Measurements from ENCODE around the gene PHLDA1.

Gene PHLDA1

DNA sequence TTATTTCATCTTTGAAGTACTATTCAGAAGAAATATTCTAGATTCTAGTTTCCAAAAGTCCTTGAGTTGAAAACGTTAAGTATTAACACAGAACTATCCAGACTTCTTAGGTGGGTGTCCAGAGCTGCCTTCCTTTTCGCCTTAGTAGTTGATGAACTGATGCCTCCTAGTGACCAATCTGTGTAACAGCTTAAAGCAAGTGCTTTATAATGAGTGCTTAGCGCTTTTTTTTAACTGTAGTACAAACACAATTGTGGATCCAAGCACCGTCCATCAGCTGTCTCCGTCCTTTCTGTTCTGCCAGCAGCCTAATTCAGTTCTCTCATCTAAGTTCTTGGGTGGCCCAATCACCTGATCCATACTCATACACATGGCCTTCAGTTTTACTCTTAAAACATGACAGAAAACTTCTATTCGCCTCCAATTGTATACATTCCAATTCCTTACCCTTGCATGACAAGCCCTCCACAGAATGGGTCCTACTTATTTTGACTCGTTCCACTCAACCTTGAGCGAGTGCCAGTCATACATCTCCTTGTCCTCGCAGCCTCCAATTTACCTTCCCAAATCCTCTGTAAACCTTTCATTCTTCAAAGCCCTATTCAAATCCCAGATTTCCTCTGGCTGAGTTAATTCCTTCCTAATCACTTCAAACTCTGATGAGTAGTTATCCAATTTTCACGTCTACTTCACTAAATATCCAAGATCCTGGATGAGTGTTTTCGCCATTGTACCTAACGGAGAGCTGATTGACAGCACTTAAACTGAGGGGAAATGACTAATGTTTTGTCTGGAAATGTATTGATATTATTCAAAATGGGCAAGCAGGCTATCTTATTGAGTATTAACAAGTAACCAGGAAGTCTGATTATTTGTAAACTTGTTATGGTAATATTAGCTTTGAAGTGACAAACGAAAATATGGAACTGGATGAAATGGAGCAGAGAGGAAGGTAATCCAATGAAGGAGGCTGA, 5.8 kb upstream of the PHLDA1 start:
- DNase-seq (ENCODE audit: low spot score): no peak

DNA sequence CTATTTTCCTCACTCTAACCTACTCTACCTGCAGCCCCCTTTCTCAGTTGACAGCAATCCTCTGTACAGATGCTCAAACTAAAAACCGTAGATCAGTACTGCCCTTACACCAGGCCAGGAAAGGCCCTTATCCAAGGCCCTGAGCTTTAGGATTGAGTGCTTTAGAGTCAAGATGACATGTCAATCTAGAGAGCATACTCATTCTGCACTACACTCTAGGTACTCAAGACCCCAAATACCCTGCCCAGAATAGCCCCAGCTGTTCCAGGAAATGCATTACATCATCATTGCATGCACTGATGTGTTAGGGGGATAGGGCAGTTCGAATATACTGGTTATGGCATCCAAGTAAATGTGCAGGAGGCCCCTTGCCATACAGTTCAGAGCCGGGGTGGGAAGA, 3.5 kb upstream of the PHLDA1 start:
- no peak for DNase-seq (ENCODE audit: low spot score)

DNA sequence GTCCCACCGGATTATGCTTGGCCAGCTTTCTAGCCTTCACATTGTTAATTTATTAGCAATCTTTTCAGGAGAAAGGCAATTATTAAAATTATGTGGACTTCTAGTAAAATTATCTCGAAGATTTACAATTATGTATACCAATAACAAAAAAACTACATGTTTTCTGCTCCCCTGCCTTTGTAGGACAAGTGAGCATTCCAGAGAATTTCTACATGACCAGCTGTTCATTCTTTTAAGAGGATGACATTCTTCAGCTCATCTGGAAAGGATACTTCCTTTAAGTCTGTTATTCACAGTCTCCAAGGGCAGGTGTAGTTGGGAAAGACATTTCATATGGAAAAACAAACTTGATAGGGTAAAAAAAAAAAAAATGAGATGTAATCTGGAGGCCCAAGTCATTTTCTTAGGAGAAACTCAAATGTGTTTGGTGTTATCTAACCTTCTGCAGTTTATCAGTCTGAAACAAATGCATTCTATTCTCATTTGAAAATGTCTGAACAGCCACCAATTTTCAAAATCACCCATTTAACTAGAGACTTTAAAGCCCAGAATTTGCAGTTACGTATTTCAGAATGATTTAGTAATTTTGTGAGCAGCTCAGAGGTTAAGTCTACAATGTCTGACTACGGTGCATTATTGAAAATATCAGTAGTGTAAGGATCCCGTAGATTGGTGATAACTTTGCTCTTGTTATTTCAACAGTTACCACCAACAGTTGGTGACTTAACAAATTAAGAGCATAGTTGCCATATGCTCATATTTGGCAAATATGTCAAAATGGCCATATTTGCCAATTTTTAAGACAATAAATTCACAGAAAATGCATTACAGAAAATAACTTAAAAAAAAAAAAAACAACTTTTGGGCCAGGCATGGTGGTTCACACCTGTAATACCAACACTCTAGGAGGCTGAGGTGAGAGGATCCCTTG, 1.8 kb upstream of the PHLDA1 start:
- no peak for DNase-seq (ENCODE audit: low spot score)

DNA sequence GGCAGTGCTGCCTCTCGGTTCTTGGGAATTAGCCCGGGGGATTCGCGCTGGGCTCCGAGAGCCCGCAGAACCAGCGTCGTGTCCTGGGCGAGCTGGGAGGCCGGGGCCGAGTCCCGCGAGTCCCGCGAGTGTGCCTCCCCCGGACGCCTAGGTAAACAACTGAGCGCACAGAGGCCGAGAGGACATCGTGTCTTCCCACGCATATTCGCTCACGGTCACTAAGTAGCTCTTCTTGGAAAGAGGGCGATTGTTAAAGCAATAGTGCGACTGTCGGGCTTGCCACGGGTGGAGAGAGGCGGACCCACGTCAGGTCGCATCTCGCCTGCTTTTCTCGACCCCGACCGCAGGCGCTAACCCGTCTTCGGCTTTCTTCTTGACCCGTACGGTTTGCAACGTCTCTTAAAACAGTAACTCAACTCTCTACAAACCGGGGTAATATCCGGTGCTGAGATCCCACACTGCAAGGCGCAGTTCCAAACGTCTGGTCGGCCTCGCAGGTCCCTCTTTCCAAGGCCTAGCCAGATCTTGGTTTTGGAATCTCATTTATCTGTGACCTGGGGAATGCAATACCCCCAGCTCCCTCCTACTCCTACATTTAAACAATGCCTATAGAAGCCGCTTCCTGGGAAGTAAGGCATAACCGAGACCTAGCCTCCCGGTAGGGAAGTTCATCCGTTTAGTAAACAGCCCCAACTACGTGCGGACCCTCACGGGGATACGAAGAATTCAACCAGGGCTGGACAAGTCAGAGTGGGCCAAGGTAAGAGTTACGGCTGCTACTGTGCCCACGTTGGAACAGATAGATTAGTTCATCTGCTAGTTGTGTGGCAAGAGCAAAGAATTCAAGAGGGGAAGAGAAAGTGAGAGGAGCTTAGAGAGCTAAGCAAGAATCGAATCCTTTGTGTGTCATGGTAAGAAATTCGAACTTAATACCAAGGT, 736 bp upstream of the PHLDA1 start:
- peak; percentile 64 for DNase-seq (ENCODE audit: low spot score)

DNA sequence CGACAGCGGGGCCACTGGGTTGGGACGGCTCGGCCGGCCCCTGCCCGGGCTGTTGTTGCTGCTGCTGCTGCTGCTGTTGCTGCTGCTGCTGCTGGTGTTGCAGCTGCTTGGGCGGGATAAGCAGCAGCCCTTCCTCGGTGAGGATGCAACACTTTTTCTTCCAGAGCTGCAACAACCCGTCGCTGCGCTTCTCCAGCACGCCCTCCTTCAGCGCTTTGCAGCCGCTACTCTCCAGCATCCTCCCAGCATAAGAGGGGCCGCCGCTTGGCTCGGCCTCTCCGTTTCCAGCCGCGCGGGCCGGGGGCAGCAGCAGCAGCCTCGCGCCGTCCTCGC, 529 bp downstream of the PHLDA1 start:
- no peak for DNase-seq (ENCODE audit: low spot score)

DNA sequence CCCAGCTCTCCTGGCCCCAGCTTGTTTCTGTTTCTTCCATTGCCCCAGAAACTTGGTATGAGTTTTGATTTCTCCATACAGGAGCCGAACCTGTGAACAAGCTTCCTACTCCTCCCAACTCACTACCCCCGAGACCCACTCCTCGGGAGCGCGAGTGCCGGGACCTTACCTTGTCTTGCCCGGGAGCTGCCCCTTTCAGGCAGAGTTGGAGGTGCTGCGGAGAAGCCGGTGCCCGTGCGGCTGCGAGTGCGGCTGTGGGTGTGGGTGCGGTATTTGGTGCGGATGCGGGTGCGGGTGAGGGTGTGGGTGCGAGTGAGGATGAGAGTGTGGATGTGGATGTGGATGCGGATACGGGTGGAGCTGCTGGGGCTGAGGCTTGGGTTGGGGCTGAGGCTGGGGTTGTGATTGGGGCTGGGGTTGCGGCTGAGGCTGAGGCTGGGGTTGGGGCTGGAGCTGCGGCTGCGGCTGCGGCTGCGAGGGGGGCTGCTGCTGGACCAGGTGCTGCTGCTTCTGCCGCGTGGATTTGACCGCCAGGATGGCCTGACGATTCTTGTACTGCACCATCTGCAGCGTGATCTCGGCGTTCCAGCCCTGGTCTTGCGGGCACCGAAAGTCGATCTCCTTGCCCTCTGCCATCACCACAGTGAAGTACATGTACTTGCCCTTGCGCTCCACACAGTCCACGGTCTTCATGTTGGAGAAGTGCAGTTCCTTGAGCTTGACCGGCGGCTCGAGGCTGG, 1.1 kb downstream of the PHLDA1 start:
- no peak for DNase-seq (ENCODE audit: low spot score)

DNA sequence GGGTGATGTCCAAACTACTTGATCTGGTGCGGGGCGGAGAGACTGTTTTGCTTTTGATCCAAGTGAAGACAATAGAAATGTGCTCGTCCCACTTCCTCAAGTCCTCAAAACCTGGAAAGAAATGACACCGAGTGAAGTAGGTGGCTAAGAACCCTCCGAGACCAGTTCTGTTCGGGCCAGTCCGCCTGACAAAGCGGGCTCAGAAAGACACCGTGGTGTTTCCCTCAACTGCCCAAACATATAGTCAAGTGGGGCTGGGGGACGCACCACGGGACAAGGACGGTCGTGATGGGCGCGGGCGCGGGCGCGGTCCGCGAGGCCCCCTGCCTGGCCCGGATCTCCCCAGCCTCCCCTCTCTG, 1.6 kb downstream of the PHLDA1 start:
- DNase-seq (ENCODE audit: low spot score): no peak

DNA sequence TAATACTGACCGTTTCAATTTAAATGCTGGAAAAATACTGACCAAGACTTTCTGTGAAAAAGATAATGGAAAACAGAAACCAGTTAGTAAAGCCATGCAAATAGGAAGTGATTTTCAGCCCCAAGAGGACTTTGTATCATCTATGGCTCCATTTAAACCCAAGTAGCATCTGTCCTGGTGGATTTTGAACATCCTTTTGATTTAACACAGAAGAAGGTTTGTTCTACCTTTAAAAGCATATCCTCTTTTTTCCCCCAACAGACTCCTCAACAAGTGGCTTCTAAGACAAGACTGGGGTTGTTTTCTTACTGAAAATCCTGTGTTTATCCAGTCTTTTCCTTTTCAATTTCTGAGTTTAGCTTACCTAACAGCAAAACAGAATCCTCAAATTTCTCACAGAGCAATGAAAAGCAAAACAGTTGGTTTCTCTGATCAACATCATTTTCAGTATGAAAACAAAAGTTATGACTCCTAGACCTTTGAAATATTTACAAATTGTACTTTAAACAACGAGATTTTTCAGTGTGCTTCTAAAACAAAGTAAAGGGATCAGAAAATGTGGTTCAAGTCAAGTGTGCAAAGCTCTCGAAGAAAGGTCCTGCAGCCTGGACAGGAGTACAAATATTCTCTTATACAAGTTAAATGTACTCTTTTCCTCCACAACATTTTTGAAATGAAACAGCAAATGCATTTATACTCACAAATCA, 2.9 kb downstream of the PHLDA1 start:
- DNase-seq (ENCODE audit: low spot score): no peak

DNA sequence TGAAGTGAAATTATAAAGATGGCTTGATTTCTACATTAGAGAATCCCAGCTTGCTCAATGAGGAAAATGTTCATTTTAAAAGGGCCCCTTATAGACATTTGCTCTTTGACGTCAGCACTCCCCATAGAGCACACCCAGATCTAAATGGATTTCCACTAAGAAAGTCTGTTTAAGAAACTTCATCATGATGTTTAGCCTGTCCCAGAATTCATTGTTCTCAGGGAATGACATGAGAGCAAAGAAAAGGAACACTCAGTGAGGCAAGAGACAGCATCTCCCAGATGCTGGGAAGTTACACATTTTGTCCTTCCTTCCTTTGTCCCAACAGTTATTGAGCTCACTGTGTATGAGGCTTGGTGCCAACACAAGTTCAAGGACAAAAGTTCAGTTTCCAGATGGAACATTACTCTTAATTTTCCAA, 4.9 kb downstream of the PHLDA1 start:
- no peak for DNase-seq (ENCODE audit: low spot score)

DNA sequence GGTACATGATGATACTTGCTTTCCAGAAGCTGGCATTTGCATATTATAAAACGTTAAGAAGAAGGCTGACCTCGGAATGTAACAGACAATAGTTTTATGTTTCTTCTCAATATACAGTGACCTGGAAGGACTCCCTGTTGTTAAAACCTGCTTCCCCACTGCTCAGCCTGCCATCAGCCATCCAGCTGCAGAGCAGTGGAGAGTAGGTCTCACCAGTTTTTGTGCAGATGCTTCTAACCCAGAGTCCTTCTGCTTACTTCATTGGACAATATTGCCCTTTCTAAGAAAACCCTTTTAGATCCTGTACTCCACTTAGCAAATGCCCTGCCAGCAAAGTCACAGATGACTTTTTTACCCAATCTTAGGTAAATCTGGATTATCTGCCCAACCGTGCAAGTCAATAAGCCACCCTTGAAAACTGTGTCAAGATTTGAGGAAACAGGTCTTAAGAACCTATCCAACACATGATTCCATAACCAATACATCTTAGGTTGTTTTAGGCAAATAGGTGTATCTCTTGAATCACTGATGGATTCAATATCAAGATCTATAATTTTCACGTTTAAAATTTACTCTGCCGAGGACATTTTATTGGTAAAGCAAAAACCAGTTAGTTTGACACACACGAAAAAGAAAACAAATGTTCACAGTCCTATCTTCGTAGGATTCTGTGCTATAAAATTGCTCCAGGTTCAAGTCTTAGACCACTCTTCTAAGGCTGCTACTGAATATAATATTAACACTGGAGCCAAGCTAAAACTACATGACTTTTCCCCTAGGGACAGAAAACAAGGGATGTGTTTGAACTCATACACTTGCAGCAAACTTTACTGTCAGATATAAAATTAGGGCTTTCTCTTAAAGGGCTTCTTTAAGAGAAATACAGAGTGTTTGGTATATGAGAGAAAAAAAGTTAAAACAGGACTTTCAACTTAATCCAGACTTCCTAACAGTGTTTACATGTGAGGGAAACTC, 5.7 kb downstream of the PHLDA1 start:
- no peak for DNase-seq (ENCODE audit: low spot score)

DNA sequence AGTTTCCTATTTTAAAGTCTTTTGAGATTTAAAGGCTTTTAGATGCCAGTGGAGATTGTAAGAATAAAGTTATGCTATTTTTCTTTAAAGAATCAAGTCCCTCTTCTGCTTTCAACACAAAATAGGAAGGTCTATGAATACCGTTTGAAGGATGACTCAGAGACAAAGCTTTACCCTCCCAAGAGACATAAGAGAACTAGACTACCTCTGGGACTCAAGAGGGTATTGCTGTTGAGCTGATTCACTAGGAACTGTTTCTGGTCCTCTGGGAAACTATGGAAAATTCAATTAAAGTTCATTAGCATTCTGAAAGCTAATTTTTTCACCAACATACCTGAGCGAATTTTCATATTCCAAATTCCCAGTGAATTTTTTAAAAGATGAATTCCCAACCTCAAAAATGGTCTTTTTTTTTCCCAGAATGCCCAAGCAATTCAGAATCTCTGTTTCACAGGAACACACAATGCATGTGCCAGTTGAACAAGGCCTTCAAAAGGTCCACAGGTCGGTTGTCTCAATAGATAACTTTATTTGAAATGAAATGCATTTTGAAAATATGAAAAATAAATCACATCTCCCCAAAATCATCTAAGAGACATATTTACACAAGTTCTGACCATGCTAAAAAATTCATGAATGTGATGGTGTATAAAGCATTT, 6.5 kb downstream of the PHLDA1 start:
- DNase-seq (ENCODE audit: low spot score): no peak

DNA sequence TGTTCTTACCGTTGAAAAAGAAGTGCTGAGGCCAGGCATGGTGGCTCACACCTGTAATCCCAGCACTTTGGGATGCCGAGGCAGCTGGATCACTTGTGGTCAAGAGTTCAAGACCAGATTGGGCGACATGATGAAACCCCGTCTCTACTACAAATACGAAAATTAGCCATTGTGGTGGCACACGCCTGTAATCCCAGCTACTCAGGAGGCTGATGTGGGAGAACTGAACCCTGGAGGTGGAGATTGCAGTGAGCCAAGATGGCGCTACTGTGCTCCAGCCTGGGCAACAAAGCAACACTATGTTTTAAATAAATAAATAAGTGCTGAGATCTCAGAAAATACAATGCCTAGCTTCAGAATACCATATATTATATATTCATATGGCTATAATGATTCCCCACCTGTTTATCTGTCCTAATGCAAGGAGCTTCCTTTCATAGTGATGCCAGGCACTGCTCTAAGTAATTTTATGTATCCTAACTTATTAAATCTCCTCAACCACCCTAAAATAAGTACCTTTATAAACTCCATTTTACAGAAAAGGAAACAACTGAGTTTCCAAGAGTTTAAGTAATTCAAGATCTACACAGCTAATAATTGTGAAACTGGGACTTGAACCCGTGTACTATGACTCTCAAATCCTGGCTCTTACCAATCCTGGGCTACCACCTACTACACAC, 7.3 kb downstream of the PHLDA1 start:
- no peak for DNase-seq (ENCODE audit: low spot score)

DNA sequence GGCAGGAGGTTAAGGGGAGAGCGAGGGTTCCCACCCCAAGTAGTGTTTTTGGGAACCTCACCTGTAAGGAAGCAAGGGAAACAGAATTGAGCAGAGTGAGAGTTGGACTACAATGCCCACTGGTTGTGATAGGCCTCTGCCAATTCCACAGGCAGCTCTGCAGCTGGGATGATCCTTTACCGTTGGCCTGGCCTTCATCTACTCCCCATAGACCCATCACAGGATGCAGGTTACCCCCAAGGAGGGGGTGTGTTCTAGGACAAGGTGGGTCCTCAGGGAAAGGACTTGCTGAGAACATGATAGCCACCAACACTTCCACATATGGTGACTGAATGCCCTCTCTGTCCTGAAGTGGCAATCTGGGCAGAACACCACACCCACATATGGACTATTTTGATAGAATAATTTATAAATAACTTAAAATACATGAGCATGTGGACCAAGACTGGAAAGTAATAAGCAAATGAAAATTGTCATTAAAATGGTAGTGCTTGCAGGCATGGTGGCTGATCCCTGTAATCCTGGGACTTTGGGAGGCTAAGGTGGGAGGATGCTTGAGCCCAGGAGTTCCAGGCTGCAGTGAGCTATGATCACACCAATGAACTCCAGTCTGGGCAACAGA, 8.4 kb downstream of the PHLDA1 start:
- DNase-seq (ENCODE audit: low spot score): no peak

DNA sequence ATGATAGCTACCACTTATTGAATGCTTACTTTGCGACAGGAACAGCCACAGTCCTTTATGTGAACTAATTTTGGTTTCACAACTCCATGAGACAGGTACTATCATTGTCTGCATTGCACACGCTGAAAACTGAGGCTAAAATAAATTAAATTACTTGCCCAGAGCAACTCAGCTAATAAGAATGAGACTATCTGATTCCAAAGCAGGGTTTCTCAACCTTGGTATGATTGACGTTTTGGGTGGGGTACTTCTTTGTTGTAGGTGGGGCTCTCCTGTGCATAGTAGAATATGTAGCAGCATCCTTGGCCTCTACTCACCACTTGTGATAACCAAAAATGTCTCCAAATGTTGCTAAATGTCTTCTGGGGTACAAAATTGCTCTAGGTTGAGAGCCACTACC, 9.1 kb downstream of the PHLDA1 start:
- DNase-seq (ENCODE audit: low spot score): no peak

DNA sequence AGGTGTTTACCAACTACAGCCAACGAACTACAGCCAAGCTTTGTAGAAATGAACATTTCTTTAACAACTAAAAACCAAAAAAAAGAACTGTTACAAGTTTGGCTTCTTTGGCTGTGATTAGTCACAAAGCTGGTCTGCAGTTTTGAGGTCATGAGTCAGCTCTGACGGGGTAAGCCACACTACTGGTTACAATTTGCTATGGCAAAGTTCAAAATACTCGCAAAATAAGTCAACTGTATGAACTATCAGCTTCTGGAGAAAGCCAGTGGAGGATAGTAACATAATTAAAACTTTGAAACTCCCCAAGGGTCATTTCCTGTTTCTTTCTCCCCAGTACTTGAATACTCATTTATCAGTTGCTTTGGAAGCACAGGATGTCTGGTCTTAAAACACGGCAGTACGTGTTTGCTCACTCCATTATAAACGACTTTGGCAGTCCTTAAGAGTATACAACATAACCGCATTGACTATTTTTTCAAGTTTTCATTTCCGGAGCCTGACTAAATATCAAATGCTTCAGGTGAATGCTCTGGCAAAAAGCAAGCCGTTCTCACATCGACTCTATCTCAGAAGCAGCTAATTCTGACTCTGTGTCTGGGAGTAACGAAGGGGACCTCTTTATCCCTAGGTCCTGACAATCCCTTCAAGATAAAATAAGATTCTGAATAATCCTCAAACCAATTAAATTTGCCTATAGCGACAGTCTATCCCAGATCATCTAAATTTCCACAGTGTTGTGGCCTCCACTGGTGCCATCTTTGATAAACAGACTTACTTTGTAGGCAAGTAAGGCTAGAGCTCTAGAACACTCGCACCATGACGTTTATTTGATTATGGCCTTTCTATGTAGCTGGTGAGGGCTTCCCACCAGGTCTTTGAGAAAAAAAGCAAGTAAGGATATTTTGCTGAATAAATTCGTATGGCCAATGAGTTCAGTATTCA, 10.6 kb downstream of the PHLDA1 start:
- DNase-seq (ENCODE audit: low spot score): peak; percentile 69

DNA sequence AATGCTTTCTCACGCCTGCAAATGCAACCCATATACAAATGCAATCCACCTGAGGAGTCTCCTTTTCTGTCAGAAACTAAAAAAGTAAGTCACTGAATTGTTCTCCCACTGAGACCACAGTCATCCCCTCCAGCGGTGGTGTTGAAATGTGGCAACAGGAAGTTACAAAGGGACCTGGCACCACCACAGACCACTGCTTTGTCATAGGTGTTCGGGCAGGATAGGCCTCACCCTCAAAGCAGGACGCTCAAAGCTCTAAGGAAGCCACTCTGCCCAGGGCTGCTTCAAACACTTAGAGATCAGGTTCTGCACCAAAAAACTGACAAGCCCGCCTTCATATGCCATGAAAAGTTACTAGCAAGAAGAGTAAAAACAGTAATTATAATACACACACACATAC, 11.3 kb downstream of the PHLDA1 start:
- DNase-seq (ENCODE audit: low spot score): no peak

DNA sequence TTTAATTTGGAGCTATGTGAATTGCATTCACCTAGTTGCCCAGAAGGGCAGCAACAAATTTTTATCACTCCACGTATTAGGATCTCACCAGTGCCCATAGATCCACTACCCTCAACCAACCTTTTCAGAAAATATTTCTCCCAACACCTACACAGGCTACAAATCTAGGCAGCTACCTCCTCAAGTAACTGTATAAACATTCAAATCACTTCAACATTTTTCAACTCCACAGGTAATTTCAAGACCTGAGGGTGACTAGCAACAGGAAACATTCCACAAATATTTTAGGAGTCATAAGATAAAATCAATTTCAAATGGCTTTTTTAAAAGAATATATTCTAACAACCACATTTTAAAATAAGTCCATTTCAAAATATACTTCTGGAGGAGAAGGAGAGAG, 12.9 kb downstream of the PHLDA1 start:
- no peak for DNase-seq (ENCODE audit: low spot score)
